Esophagus (tissue), 2 donors: ENCODE measurements around the gene SLC22A12. TPM values are rescaled to one million over a fixed set of nuclear protein-coding genes. Genes with fewer than 3 reads are reported as not detected.

Source experiments
- H3K27ac ChIP-seq, 2 donors: one replicate each; pipeline ENCODE4 v1.5.1; 2013; ENCODE audit warnings: low read depth in 2 of 2, mild to moderate bottlenecking in 2 of 2, inconsistent platforms in 1 of 2, low read length in 1 of 2, moderate library complexity in 1 of 2
- H3K27me3 ChIP-seq, 2 donors: one replicate each; pipeline ENCODE4 v1.6.1; 2013; ENCODE audit warnings: low read length in 2 of 2, control low read depth in 1 of 2, mild to moderate bottlenecking in 1 of 2; ENCODE audit not compliant: insufficient read depth in 2 of 2, control insufficient read depth in 1 of 2
- H3K36me3 ChIP-seq, 2 donors: one replicate each; pipeline ENCODE4 v1.6.1; 2013; ENCODE audit warnings: low read length in 1 of 2; ENCODE audit not compliant: control insufficient read depth in 2 of 2, insufficient read depth in 2 of 2
- H3K4me1 ChIP-seq, 2 donors: one replicate each; pipeline ENCODE4 v1.6.1; 2013; ENCODE audit warnings: low read length in 1 of 2; ENCODE audit not compliant: control insufficient read depth in 2 of 2, insufficient read depth in 2 of 2
- H3K4me3 ChIP-seq, 2 donors: one replicate each; pipeline ENCODE4 v1.5.1; 2013; ENCODE audit warnings: low read length in 2 of 2, mild to moderate bottlenecking in 2 of 2, low read depth in 1 of 2, moderate library complexity in 1 of 2
- H3K9me3 ChIP-seq, 2 donors: one replicate each; pipeline ENCODE4 v1.6.1; 2013; ENCODE audit warnings: mild to moderate bottlenecking in 2 of 2, low read depth in 1 of 2, low read length in 1 of 2, moderate library complexity in 1 of 2; ENCODE audit not compliant: control insufficient read depth in 2 of 2, insufficient read depth in 1 of 2
- WGBS, 2 donors: extraction: QIAGEN DNeasy Blood & Tissue Kit; methylation state at CpG; one replicate each; pipeline ENCODE4 v1.1.7; 2013; 5-methylcytosine and 5-hydroxymethylcytosine counted together
- polyA plus RNA-seq, 2 donors: library from polyadenylated mRNA; stranded (reverse); fragments of 200-250 nt; gene quantifications; one replicate each; pipeline ENCODE4 v1.2.3, GENCODE V29; 2013
- donor health status: healthy with polysubstance abuse.
- donor health status: Bipolar disorder and iron deficiency.

Gene SLC22A12
- not detected for polyA plus RNA-seq

- Histone ChIP-seq H3K9me3 (peaks cover 0 to 6% of the 10 kb centered on the region in 2 donors), H3K27ac (no peak within 1 kb of the TSS), H3K4me1 (no peaks in the 10 kb centered on the region), H3K4me3 (no peak within 1 kb of the TSS), H3K27me3 (no peaks in the 10 kb centered on the region), H3K36me3 (no peaks in the 10 kb centered on the region)
- 77 to 81% methylated on average over 14 of the region's 14 CpGs for WGBS, 2 donors
These were observed at the start of gene SLC22A12 for GRCh38 chr11:64590763-64591221. Gene SLC22A12 (plus strand): TSS chr11:64591220. CDS start chr11:64591557, 337 bp downstream.

- H3K27ac ChIP-seq = no peak overlapping the region
- WGBS, 2 donors = 61 to 71% methylated on average over 35 of the region's 35 CpGs
- no peak overlapping the region for H3K4me3 ChIP-seq
- no peaks in the 10 kb centered on the region for H3K9me3 ChIP-seq
- H3K4me1 ChIP-seq = peaks cover 0 to 6% of the 10 kb centered on the region in 2 donors
- H3K36me3 ChIP-seq = no peaks in the 10 kb centered on the region
- H3K27me3 ChIP-seq = no peaks in the 10 kb centered on the region
These were observed 48.6 kb upstream of the SLC22A12 start for GRCh38 chr11:64542172-64543125.

GRCh38 chr11:64543818-64544217 lies 47.2 kb upstream of the SLC22A12 start:
- Histone ChIP-seq H3K4me1 (peaks cover 0 to 6% of the 10 kb centered on the region in 2 donors), H3K4me3 (no peak overlapping the region), H3K27me3 (no peaks in the 10 kb centered on the region), H3K9me3 (no peaks in the 10 kb centered on the region), H3K27ac (no peak overlapping the region), H3K36me3 (no peaks in the 10 kb centered on the region)

GRCh38 chr11:64544616-64545296 lies 46.3 kb upstream of the SLC22A12 start:
- Histone ChIP-seq H3K4me3 (no peak overlapping the region), H3K27ac (no peak overlapping the region), H3K4me1 (peaks cover 0 to 6% of the 10 kb centered on the region in 2 donors), H3K27me3 (no peaks in the 10 kb centered on the region), H3K9me3 (no peaks in the 10 kb centered on the region), H3K36me3 (no peaks in the 10 kb centered on the region)
- 78 to 89% methylated on average over 2 of the region's 2 CpGs for WGBS, 2 donors

- Histone ChIP-seq H3K36me3 (no peaks in the 10 kb centered on the region), H3K4me1 (peaks cover 0 to 6% of the 10 kb centered on the region in 2 donors), H3K9me3 (no peaks in the 10 kb centered on the region), H3K27me3 (no peaks in the 10 kb centered on the region), H3K27ac (no peak overlapping the region), H3K4me3 (no peak overlapping the region)
- 77 to 82% methylated on average over 15 of the region's 15 CpGs for WGBS, 2 donors
These were observed 45.4 kb upstream of the SLC22A12 start for GRCh38 chr11:64545619-64546018.

- Histone ChIP-seq H3K4me1 (peaks cover 0 to 6% of the 10 kb centered on the region in 2 donors), H3K27ac (no peak overlapping the region), H3K36me3 (no peaks in the 10 kb centered on the region), H3K4me3 (no peak overlapping the region), H3K27me3 (no peaks in the 10 kb centered on the region), H3K9me3 (no peaks in the 10 kb centered on the region)
- WGBS, 2 donors = 82 to 86% methylated on average over 2 of the region's 2 CpGs
These were observed 44.8 kb upstream of the SLC22A12 start for GRCh38 chr11:64546176-64546575.

GRCh38 chr11:64546600-64546999 lies 44.4 kb upstream of the SLC22A12 start:
- Histone ChIP-seq H3K27ac (no peak overlapping the region), H3K4me3 (no peak overlapping the region), H3K9me3 (no peaks in the 10 kb centered on the region), H3K4me1 (peaks cover 0 to 6% of the 10 kb centered on the region in 2 donors), H3K36me3 (no peaks in the 10 kb centered on the region), H3K27me3 (no peaks in the 10 kb centered on the region)
- WGBS, 2 donors = 86 to 91% methylated on average over 8 of the region's 8 CpGs

- no peaks in the 10 kb centered on the region for H3K9me3 ChIP-seq
- no peak overlapping the region for H3K4me3 ChIP-seq
- H3K27ac ChIP-seq = no peak overlapping the region
- H3K4me1 ChIP-seq = peaks cover 0 to 4% of the 10 kb centered on the region in 2 donors
- 72 to 79% methylated on average over 4 of the region's 4 CpGs for WGBS, 2 donors
- no peaks in the 10 kb centered on the region for H3K36me3 ChIP-seq
- H3K27me3 ChIP-seq = no peaks in the 10 kb centered on the region
These were observed 41.1 kb upstream of the SLC22A12 start for GRCh38 chr11:64549969-64550368.

- Histone ChIP-seq H3K27me3 (no peaks in the 10 kb centered on the region), H3K36me3 (no peaks in the 10 kb centered on the region), H3K4me1 (no peaks in the 10 kb centered on the region), H3K4me3 (no peak overlapping the region), H3K27ac (no peak overlapping the region), H3K9me3 (no peaks in the 10 kb centered on the region)
- WGBS, 2 donors = 43 to 44% methylated on average over 13 of the region's 13 CpGs
These were observed 37.3 kb upstream of the SLC22A12 start for GRCh38 chr11:64553554-64554201.
